ENCODE measurements around the gene SRD5A1.

SRD5A1 gene

DNA sequence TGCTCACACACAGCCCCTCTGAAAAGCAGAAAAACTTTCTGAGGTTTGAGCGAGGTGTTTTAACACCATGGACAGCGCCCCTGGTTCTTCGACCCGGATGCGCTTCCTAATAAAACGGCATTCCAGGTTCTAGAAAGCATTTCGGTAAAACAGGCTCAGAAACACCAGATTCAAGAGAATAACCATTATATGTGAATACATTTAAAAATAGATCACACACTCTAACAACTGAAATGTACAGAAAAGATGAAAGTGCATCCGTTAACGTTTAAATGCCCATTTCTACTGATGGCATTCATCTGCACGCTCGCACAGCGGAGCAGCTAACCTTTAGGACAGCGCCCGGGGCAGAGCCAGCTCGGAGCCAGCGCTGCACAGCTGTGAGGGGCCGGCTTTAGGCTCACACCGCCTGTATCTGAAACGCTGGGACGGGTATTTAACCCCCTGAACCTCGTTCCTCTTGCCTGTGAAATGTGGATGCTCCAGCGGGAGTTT, 53.7 kb downstream of the SRD5A1 start:
- no peak for TF ChIP-seq CTCF (conservative IDR thresholded peaks at IDR 0.05; ENCODE audit: low read depth, low read length)
- Histone ChIP-seq H3K27ac (no peak overlapping the region), H3K9ac (no peak overlapping the region), H3K4me3 (IDR thresholded peaks at IDR 0.05; ENCODE audit: insufficient read depth, low read depth, low read length) (no peak overlapping the region), H3K79me2 (ENCODE audit: insufficient read depth, low read depth) (no peaks in the 10 kb centered on the region), H4K20me1 (ENCODE audit: insufficient read depth) (no peaks in the 10 kb centered on the region), H3K36me3 (ENCODE audit: insufficient read depth) (no peaks in the 10 kb centered on the region), H3K4me2 (no peak overlapping the region), H3K4me1 (ENCODE audit: low read depth, poor library complexity, severe bottlenecking) (no peaks in the 10 kb centered on the region), H3K27me3 (ENCODE audit: insufficient read depth, low read depth) (no peaks in the 10 kb centered on the region), H2AFZ (ENCODE audit: low read depth) (no peak overlapping the region)

GRCh38 chr5:6687505-6687904, 54.3 kb downstream of the SRD5A1 start:
- Histone ChIP-seq H3K79me2 (ENCODE audit: insufficient read depth, low read depth) (no peaks in the 10 kb centered on the region), H3K9ac (no peak overlapping the region), H2AFZ (ENCODE audit: low read depth) (no peak overlapping the region), H3K4me1 (ENCODE audit: low read depth, poor library complexity, severe bottlenecking) (no peaks in the 10 kb centered on the region), H3K4me3 (IDR thresholded peaks at IDR 0.05; ENCODE audit: insufficient read depth, low read depth, low read length) (no peak overlapping the region), H3K27ac (no peak overlapping the region), H3K4me2 (no peak overlapping the region), H3K27me3 (ENCODE audit: insufficient read depth, low read depth) (no peaks in the 10 kb centered on the region), H4K20me1 (ENCODE audit: insufficient read depth) (no peaks in the 10 kb centered on the region), H3K36me3 (ENCODE audit: insufficient read depth) (no peaks in the 10 kb centered on the region)
- TF ChIP-seq CTCF (conservative IDR thresholded peaks at IDR 0.05; ENCODE audit: low read depth, low read length): no peak

GRCh38 chr5:6692906-6693305, 59.7 kb downstream of the SRD5A1 start:
- Histone ChIP-seq H3K27me3 (ENCODE audit: insufficient read depth, low read depth) (no peaks in the 10 kb centered on the region), H3K27ac (no peak overlapping the region), H3K4me3 (IDR thresholded peaks at IDR 0.05; ENCODE audit: insufficient read depth, low read depth, low read length) (no peak overlapping the region), H3K36me3 (ENCODE audit: insufficient read depth) (no peaks in the 10 kb centered on the region), H3K4me2 (no peak overlapping the region), H2AFZ (ENCODE audit: low read depth) (no peak overlapping the region), H4K20me1 (ENCODE audit: insufficient read depth) (no peaks in the 10 kb centered on the region), H3K9ac (no peak overlapping the region), H3K79me2 (ENCODE audit: insufficient read depth, low read depth) (no peaks in the 10 kb centered on the region), H3K4me1 (ENCODE audit: low read depth, poor library complexity, severe bottlenecking) (no peaks in the 10 kb centered on the region)
- TF ChIP-seq CTCF (conservative IDR thresholded peaks at IDR 0.05; ENCODE audit: low read depth, low read length): no peak

DNA sequence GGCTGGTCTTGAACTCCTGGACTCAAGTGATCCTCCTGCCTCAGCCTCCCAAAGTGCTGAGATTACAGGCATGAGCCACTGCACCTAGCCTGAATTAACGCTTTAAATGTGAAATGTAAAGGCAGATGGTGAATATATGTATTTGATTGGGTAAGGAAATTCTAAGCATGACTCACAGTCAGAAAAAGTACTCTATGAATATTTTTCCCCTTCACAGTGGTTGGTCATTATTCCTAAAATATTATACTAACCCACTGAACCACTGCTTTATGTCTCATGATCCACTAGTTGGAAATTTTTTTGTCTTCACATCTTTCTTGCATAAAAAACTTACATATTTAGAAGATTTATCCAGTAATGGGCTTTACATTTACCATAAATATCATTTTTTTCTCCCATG, 65.5 kb downstream of the SRD5A1 start:
- no peak for TF ChIP-seq CTCF (conservative IDR thresholded peaks at IDR 0.05; ENCODE audit: low read depth, low read length)
- no peak overlapping the region for H3K4me2 ChIP-seq

More for the DNA sequence above, 65.5 kb downstream of the SRD5A1 start:
- H2AFZ ChIP-seq (ENCODE audit: low read depth): no peak overlapping the region
- H3K9ac ChIP-seq: no peak overlapping the region
- H3K4me3 ChIP-seq (IDR thresholded peaks at IDR 0.05; ENCODE audit: insufficient read depth, low read depth, low read length): no peak overlapping the region
- no peaks in the 10 kb centered on the region for H3K27me3 ChIP-seq (ENCODE audit: insufficient read depth, low read depth)
- H3K4me1 ChIP-seq (ENCODE audit: low read depth, poor library complexity, severe bottlenecking): no peaks in the 10 kb centered on the region
- H3K36me3 ChIP-seq (ENCODE audit: insufficient read depth): no peaks in the 10 kb centered on the region
- H3K79me2 ChIP-seq (ENCODE audit: insufficient read depth, low read depth): no peaks in the 10 kb centered on the region
- H3K27ac ChIP-seq: no peak overlapping the region
- no peaks in the 10 kb centered on the region for H4K20me1 ChIP-seq (ENCODE audit: insufficient read depth)
